Measurements from ENCODE around the gene CPO. TPM values are rescaled to one million over a fixed set of nuclear protein-coding genes. Genes with fewer than 3 reads are reported as not detected.
"Not testable (repeated sequence)": the region's sequence is repeated elsewhere in the genome, so short reads cannot be mapped to it uniquely, and the experiment has no call there.

The CPO gene
- not detected in 2 replicates for total RNA-seq

GRCh38 chr2:206939340-206939739 is at the start of gene CPO:
Gene CPO (plus strand): TSS chr2:206939518. CDS start chr2:206939600, 82 bp downstream.
- DNase-seq, result no peak

GRCh38 chr2:206890179-206890578 is 49.1 kb upstream of the CPO start:
- no peak for DNase-seq

GRCh38 chr2:206890926-206891325 is 48.4 kb upstream of the CPO start:
- DNase-seq, result peak; percentile 4

- DNase-seq, result peak; percentile 37
Observed at GRCh38 chr2:206915121-206915520, 24.2 kb upstream of the CPO start.

GRCh38 chr2:206918263-206918662 is 21.1 kb upstream of the CPO start:
- DNase-seq, result no peak

GRCh38 chr2:206920310-206920709 is 19.0 kb upstream of the CPO start:
- DNase-seq, result no peak

- no peak for DNase-seq
Observed at GRCh38 chr2:206920951-206921350, 18.4 kb upstream of the CPO start.

- no peak for DNase-seq
Observed at GRCh38 chr2:206921529-206921928, 17.8 kb upstream of the CPO start.

- no peak for DNase-seq
Observed at GRCh38 chr2:206935991-206936842, 3.1 kb upstream of the CPO start.

GRCh38 chr2:206936843-206937230 is 2.5 kb upstream of the CPO start:
- no peak for DNase-seq

GRCh38 chr2:206937555-206937954 is 1.8 kb upstream of the CPO start:
- DNase-seq, result no peak

- DNase-seq, result no peak
Observed at GRCh38 chr2:206940546-206940945, 1.2 kb downstream of the CPO start.

GRCh38 chr2:206942592-206943478 is 3.5 kb downstream of the CPO start:
- DNase-seq, result no peak

- not testable (repeated sequence) for DNase-seq
Observed at GRCh38 chr2:206953404-206953803, 14.1 kb downstream of the CPO start.

GRCh38 chr2:206955253-206955652 is 15.9 kb downstream of the CPO start:
- DNase-seq, result no peak

- DNase-seq, result no peak
Observed at GRCh38 chr2:206958261-206958660, 18.9 kb downstream of the CPO start.

- DNase-seq, result no peak
Observed at GRCh38 chr2:206962966-206963365, 23.6 kb downstream of the CPO start.

- DNase-seq, result no peak
Observed at GRCh38 chr2:206968134-206969086, 29.1 kb downstream of the CPO start.

GRCh38 chr2:206969192-206969591 is 29.9 kb downstream of the CPO start:
- no peak for DNase-seq

GRCh38 chr2:206970589-206971360 is 31.5 kb downstream of the CPO start:
- DNase-seq, result no peak

- DNase-seq, result no peak
Observed at GRCh38 chr2:206971805-206972204, 32.5 kb downstream of the CPO start.

- no peak for DNase-seq
Observed at GRCh38 chr2:206974551-206974950, 35.2 kb downstream of the CPO start.
